Measurements from ENCODE around the gene VPS16. TPM values are rescaled to one million over a fixed set of nuclear protein-coding genes. Genes with fewer than 3 reads are reported as not detected.

Gene VPS16
- total RNA-seq, 1 experiment from 2014 or later: 49.9 TPM

GRCh38 chr20:2820084-2820895, 20.3 kb upstream of the VPS16 start:
- POLR2A ChIA-PET (ENCODE audit: unreplicated experiment): no interaction called here

GRCh38 chr20:2820896-2821869, 19.4 kb upstream of the VPS16 start:
- no peak overlapping the region for H3K27ac ChIP-seq (ENCODE audit: low read length)
- H3K79me2 ChIP-seq (ENCODE audit: low read length): no peaks in the 10 kb centered on the region
- no peaks in the 10 kb centered on the region for H3K9me2 ChIP-seq (replicated peaks; ENCODE audit: low read length)
- H3K4me3 ChIP-seq (ENCODE audit: low read length): no peak overlapping the region
- DNase-seq: no peak
- intact Hi-C loops (cut with micrococcal nuclease): no loop called here
- H3K4me2 ChIP-seq (ENCODE audit: low read length): no peak overlapping the region
- no peak overlapping the region for H2AFZ ChIP-seq (ENCODE audit: low read length)
- H3K36me3 ChIP-seq (ENCODE audit: low read depth, low read length): no peaks in the 10 kb centered on the region
- ChIA-PET POLR2A (ENCODE audit: unreplicated experiment) (interaction anchor here (0.7 kb wide), 1 partner anchor 9 kb away, joined by 4 read pairs; no protein-coding TSS in a partner anchor), CTCF (no interaction called here)
- peaks cover 3% of the 10 kb centered on the region; the same call in 1 of the 2 replicates for H3K27me3 ChIP-seq (ENCODE audit: low read length)
- no peaks in the 10 kb centered on the region for H3K4me1 ChIP-seq (ENCODE audit: insufficient read depth, low read length)
- no peaks in the 10 kb centered on the region for H3F3A ChIP-seq (ENCODE audit: low read length, unreplicated experiment)
- TF ChIP-seq EZH2phosphoT487 (IDR thresholded peaks at IDR 0.05; ENCODE audit: borderline replicate concordance, low read length): no peak
- no peak for TF ChIP-seq EZH2 (IDR thresholded peaks at IDR 0.05; ENCODE audit: low read length, unreplicated experiment)
- no peak for TF ChIP-seq CTCF (conservative IDR thresholded peaks at IDR 0.05; ENCODE audit: low read depth, low read length)
- no peak overlapping the region for H3K9ac ChIP-seq (ENCODE audit: low read length)
- ATAC-seq: no peak
- no peaks in the 10 kb centered on the region for H3K9me3 ChIP-seq (ENCODE audit: low read length)
- H4K20me1 ChIP-seq (ENCODE audit: low read length): no peaks in the 10 kb centered on the region
- no TSS peak for BruUV-seq (replicated peaks)

More at GRCh38 chr20:2820084-2820895, 20.3 kb upstream of the VPS16 start:
- TF ChIP-seq EZH2 (IDR thresholded peaks at IDR 0.05; ENCODE audit: low read length, unreplicated experiment) (no peak), CTCF (conservative IDR thresholded peaks at IDR 0.05; ENCODE audit: low read depth, low read length) (no peak), EZH2phosphoT487 (IDR thresholded peaks at IDR 0.05; ENCODE audit: borderline replicate concordance, low read length) (no peak)
- Histone ChIP-seq H3K9me2 (replicated peaks; ENCODE audit: low read length) (no peaks in the 10 kb centered on the region), H3K9ac (ENCODE audit: low read length) (no peak overlapping the region), H3K36me3 (ENCODE audit: low read depth, low read length) (no peaks in the 10 kb centered on the region), H3K4me1 (ENCODE audit: insufficient read depth, low read length) (peaks cover 1% of the 10 kb centered on the region), H3K27ac (ENCODE audit: low read length) (no peak overlapping the region), H3K4me3 (ENCODE audit: low read length) (no peak overlapping the region), H3F3A (ENCODE audit: low read length, unreplicated experiment) (no peaks in the 10 kb centered on the region), H3K27me3 (ENCODE audit: low read length) (peaks cover 3% of the 10 kb centered on the region; the same call in 1 of the 2 replicates), H4K20me1 (ENCODE audit: low read length) (no peaks in the 10 kb centered on the region), H3K9me3 (ENCODE audit: low read length) (no peaks in the 10 kb centered on the region), H3K79me2 (ENCODE audit: low read length) (no peaks in the 10 kb centered on the region), H3K4me2 (ENCODE audit: low read length) (no peak overlapping the region), H2AFZ (ENCODE audit: low read length) (no peak overlapping the region)
- BruUV-seq (replicated peaks): no TSS peak
- CTCF ChIA-PET: no interaction called here
- DNase-seq (no peak), ATAC-seq (no peak)
- intact Hi-C loops (cut with micrococcal nuclease): no loop called here

All from PC-3 (cell line).